Measurements from ENCODE around the gene ANKMY2. TPM values are rescaled to one million over a fixed set of nuclear protein-coding genes. Genes with fewer than 3 reads are reported as not detected.
"Not testable (repeated sequence)": the region's sequence is repeated elsewhere in the genome, so short reads cannot be mapped to it uniquely, and the experiment has no call there.

Gene ANKMY2
- total RNA-seq, 1 experiment from 2014 or later: 23.9 TPM

DNA sequence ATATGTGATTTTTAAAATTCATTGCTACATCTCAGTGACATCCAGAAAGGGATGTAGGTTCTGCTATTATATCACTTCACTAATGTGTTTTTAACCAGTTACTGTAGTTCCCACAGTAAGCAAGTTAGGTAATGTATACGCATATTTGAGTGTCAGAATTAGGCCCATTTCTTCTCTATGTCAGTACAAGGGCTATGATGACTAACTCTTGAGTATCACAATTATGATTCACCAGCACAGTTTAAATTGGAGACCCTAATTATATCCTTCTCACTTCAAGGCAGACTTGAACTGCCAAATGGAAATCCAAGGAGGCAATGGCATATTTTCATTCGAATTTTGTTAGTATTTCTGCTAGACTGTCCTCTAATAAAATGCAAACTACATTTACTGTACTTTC, 24.0 kb upstream of the ANKMY2 start:
- Histone ChIP-seq H3K9me3 (replicated peaks) (no peaks in the 10 kb centered on the region), H3K4me3 (no peak overlapping the region), H3K4me1 (replicated peaks) (peaks cover 11% of the 10 kb centered on the region), H3K27ac (no peak overlapping the region), H3K36me3 (peaks cover 25% of the 10 kb centered on the region), H3K27me3 (replicated peaks) (no peaks in the 10 kb centered on the region)
- DNase-seq (ENCODE audit: low read depth in 1 of 2, low spot score in 2 of 2): no peak

- H3K36me3 ChIP-seq: peaks cover 21% of the 10 kb centered on the region
- no peaks in the 10 kb centered on the region for H3K27me3 ChIP-seq (replicated peaks)
- peaks cover 11% of the 10 kb centered on the region for H3K4me1 ChIP-seq (replicated peaks)
- H3K27ac ChIP-seq: no peak overlapping the region
- H3K4me3 ChIP-seq: no peak overlapping the region
- DNase-seq (ENCODE audit: low read depth in 1 of 2, low spot score in 2 of 2): no peak
- no peaks in the 10 kb centered on the region for H3K9me3 ChIP-seq (replicated peaks)
These were observed 23.4 kb upstream of the ANKMY2 start for GRCh38 chr7:16668978-16669377.

DNA sequence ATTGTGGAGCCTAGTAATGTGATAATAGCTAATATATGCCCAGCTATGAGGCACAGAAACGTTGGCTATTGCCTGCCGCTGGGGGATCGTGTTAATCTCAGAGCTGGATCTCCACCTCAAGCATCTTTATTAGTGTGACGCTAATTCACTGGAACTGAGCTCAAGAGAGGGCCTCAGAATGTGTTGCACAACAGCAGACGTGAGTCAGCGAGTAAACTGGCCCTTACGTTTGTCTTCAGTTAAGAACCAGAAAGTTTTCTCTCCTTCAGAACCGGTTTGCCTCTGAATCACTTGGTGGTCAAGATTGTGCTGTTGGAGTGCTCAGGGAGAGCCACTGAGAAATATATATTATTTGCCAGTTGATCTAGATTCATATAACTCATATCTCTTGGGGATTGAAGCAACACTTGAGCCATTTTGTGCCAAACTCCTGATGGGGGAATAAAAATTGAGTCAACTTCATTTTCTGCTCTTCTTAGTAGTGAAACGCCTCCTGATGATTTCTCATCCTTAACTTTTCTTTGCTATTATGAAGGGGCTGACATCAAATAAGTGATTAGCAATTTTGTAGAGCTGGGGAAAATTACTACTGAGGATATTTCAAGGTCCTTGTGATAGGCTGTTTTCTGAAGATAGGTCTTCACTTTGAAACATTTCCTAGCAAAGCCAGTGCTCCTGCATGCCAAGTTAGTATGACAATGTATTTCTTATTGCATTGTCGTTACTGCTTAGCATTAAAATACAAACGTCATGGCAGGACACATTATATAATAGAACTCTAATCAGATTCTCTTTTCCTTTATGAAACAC, 22.7 kb upstream of the ANKMY2 start:
- Histone ChIP-seq H3K9me3 (replicated peaks) (no peaks in the 10 kb centered on the region), H3K36me3 (peaks cover 21% of the 10 kb centered on the region), H3K27ac (peak overlapping the region; percentile 34), H3K27me3 (replicated peaks) (no peaks in the 10 kb centered on the region), H3K4me3 (no peak overlapping the region), H3K4me1 (replicated peaks) (peaks cover 11% of the 10 kb centered on the region)
- peak; percentile 69 to 74 for DNase-seq (ENCODE audit: low read depth in 1 of 2, low spot score in 2 of 2)

DNA sequence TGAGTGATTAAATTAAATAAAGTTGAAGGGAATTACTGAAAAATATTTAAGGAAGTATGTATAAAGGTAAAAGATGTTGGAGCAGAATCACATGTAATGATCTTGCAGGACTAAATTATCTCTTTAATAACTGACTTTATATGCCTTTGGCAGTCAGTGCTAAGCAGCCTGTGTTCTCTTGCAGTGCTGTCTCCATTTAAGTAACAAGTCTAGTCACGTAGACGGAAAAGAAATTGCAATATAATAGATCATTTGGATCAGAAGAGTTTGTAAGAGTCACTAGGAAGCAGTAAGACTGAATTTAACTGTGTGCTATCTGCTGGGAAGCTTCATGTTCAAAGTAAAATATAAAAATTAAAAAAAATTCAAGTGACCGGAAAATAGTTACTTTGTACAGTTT, 21.8 kb upstream of the ANKMY2 start:
- Histone ChIP-seq H3K4me3 (no peak overlapping the region), H3K27ac (peak overlapping the region; percentile 34; the same call in 1 of the 2 replicates), H3K4me1 (replicated peaks) (peaks cover 13% of the 10 kb centered on the region), H3K27me3 (replicated peaks) (no peaks in the 10 kb centered on the region), H3K36me3 (peaks cover 21% of the 10 kb centered on the region), H3K9me3 (replicated peaks) (no peaks in the 10 kb centered on the region)
- no peak for DNase-seq (ENCODE audit: low read depth in 1 of 2, low spot score in 2 of 2)

GRCh38 chr7:16661924-16662323, 16.4 kb upstream of the ANKMY2 start:
- H3K27me3 ChIP-seq (replicated peaks): no peaks in the 10 kb centered on the region
- H3K4me3 ChIP-seq: no peak overlapping the region
- H3K9me3 ChIP-seq (replicated peaks): no peaks in the 10 kb centered on the region
- H3K36me3 ChIP-seq: peaks cover 5% of the 10 kb centered on the region
- DNase-seq (ENCODE audit: low read depth in 1 of 2, low spot score in 2 of 2): no peak
- H3K4me1 ChIP-seq (replicated peaks): peaks cover 27% of the 10 kb centered on the region
- no peak overlapping the region for H3K27ac ChIP-seq

GRCh38 chr7:16660702-16661464, 15.3 kb upstream of the ANKMY2 start:
- Histone ChIP-seq H3K27ac (no peak overlapping the region), H3K4me1 (replicated peaks) (peaks cover 27% of the 10 kb centered on the region), H3K27me3 (replicated peaks) (no peaks in the 10 kb centered on the region), H3K9me3 (replicated peaks) (no peaks in the 10 kb centered on the region), H3K36me3 (no peaks in the 10 kb centered on the region; the same call in 1 of the 2 replicates), H3K4me3 (no peak overlapping the region)
- peak in 1 of 2 experiments; percentile 31 for DNase-seq (ENCODE audit: low read depth in 1 of 2, low spot score in 2 of 2)

DNA sequence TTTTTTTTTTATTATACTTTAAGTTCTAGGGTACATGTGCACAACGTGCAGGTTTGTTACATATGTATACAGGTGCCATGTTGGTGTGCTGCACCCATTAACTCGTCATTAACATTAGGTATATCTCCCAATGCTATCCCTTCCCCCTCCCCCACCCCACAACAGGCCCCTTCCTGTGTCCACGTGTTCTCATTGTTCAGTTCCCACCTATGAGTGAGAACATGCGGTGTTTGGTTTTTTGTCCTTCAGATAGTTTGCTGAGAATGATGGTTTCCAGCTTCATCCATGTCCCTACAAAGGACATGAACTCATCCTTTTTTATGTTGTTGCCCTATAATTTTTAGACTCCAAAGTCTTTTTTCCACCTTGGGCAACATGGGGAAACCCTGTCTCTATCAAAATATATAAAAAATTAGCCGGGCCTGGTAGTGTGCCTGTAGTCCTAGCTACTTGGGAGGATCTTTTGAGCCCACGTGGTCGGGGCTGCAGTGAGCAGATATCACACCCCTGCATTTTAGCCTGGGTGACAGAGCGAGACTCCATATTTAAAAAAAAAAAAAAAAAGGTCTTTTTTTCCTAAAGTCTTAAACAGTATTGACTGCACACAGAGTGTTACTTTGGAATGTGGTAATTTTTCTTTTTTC, 14.4 kb upstream of the ANKMY2 start:
- H3K4me3 ChIP-seq; DNase-seq (ENCODE audit: low read depth in 1 of 2, low spot score in 2 of 2); H3K27me3 ChIP-seq (replicated peaks); H3K27ac ChIP-seq; H3K9me3 ChIP-seq (replicated peaks); H3K36me3 ChIP-seq: not testable (repeated sequence)
- peaks cover 27% of the 10 kb centered on the region for H3K4me1 ChIP-seq (replicated peaks)

DNA sequence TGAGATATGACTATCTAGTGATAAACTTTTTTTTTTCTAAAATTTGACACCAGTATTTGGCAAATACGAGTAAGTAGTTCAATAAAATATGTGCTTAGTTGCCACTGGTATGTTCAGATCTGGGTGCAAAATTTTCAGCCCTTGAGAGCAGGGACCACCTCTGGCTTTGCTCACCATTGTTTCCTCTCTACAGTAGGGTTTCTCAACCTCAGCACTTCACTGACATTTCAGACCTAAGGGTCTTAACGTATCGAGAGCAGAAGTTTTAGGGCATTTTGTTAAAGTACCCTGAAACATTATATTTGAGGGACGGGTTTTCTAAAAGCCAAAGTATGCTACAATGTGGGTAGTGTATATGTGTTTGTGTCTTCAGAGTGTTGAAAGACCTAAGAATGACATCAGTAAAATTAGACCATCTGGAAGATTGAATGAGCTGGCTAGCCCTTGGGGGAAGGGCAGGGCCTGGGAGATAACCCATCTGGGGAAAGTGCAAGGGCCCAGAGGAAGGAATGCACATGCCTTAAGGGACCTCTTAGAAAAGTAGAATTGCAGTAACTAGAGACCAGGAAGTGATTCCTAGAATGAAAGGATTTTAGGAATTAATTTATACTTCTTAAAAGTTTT, 12.2 kb upstream of the ANKMY2 start:
- Histone ChIP-seq H3K9me3 (replicated peaks) (no peaks in the 10 kb centered on the region), H3K4me3 (no peak overlapping the region), H3K27me3 (replicated peaks) (no peaks in the 10 kb centered on the region), H3K36me3 (no peaks in the 10 kb centered on the region; the same call in 1 of the 2 replicates), H3K27ac (no peak overlapping the region), H3K4me1 (replicated peaks) (peaks cover 27% of the 10 kb centered on the region)
- peak; percentile 29 to 54 for DNase-seq (ENCODE audit: low read depth in 1 of 2, low spot score in 2 of 2)

GRCh38 chr7:16656141-16656540, 10.6 kb upstream of the ANKMY2 start:
- H3K4me3 ChIP-seq: no peak overlapping the region

DNA sequence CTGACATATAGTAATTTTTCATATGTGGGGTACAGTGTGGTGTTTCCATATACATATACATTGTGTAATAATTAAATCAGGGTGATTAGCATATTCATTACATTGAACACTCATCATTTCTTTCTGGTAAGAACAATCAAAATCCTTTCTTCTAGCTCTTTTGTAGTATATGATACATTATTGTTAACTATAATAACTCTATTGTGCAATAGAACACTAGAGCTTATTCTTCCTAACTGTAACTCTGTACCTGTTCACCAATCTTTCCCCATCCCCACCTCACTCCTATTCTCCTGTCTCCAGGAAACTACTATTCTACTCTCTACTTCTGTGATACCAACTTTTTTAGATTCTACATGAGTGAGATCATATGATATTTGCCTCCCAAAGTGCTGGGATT, 9.8 kb upstream of the ANKMY2 start:
- no peak overlapping the region for H3K4me3 ChIP-seq
- H3K27ac ChIP-seq: no peak overlapping the region
- H3K9me3 ChIP-seq (replicated peaks): no peaks in the 10 kb centered on the region
- H3K36me3 ChIP-seq: no peaks in the 10 kb centered on the region
- DNase-seq (ENCODE audit: low read depth in 1 of 2, low spot score in 2 of 2): no peak
- no peaks in the 10 kb centered on the region for H3K27me3 ChIP-seq (replicated peaks)
- peaks cover 6% of the 10 kb centered on the region for H3K4me1 ChIP-seq (replicated peaks)

More at GRCh38 chr7:16656141-16656540, 10.6 kb upstream of the ANKMY2 start:
- H3K27me3 ChIP-seq (replicated peaks): no peaks in the 10 kb centered on the region
- no peak overlapping the region for H3K27ac ChIP-seq
- no peaks in the 10 kb centered on the region for H3K9me3 ChIP-seq (replicated peaks)
- no peak for DNase-seq (ENCODE audit: low read depth in 1 of 2, low spot score in 2 of 2)
- H3K4me1 ChIP-seq (replicated peaks): peaks cover 13% of the 10 kb centered on the region
- no peaks in the 10 kb centered on the region for H3K36me3 ChIP-seq

DNA sequence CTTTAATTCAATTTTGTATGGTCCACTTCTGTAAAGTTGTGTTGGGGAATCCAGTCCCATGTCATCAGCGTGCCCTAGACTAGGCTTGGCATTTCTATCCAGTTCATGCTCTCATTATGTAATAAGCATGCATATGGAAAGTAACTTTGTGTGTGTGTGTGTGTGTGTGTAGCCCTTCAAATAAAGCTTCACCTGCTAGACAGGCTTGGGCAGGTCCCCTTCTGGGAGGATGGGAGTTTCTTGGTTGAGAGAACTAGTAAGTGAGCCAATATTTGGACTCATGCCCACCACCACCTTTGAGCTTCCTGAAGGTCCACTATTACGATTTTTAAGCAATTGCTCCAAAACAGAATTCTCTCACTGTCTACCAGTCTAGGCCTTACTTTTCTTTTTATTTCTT, 7.3 kb upstream of the ANKMY2 start:
- H3K9me3 ChIP-seq (replicated peaks): no peaks in the 10 kb centered on the region
- no peak overlapping the region for H3K4me3 ChIP-seq
- no peak for DNase-seq (ENCODE audit: low read depth in 1 of 2, low spot score in 2 of 2)
- H3K36me3 ChIP-seq: no peaks in the 10 kb centered on the region
- H3K27me3 ChIP-seq (replicated peaks): no peaks in the 10 kb centered on the region
- no peak overlapping the region for H3K27ac ChIP-seq
- peaks cover 5% of the 10 kb centered on the region for H3K4me1 ChIP-seq (replicated peaks)

GRCh38 chr7:16652240-16652583, 6.7 kb upstream of the ANKMY2 start:
- peaks cover 6% of the 10 kb centered on the region for H3K4me1 ChIP-seq (replicated peaks)
- no peak for DNase-seq (ENCODE audit: low read depth in 1 of 2, low spot score in 2 of 2)

DNA sequence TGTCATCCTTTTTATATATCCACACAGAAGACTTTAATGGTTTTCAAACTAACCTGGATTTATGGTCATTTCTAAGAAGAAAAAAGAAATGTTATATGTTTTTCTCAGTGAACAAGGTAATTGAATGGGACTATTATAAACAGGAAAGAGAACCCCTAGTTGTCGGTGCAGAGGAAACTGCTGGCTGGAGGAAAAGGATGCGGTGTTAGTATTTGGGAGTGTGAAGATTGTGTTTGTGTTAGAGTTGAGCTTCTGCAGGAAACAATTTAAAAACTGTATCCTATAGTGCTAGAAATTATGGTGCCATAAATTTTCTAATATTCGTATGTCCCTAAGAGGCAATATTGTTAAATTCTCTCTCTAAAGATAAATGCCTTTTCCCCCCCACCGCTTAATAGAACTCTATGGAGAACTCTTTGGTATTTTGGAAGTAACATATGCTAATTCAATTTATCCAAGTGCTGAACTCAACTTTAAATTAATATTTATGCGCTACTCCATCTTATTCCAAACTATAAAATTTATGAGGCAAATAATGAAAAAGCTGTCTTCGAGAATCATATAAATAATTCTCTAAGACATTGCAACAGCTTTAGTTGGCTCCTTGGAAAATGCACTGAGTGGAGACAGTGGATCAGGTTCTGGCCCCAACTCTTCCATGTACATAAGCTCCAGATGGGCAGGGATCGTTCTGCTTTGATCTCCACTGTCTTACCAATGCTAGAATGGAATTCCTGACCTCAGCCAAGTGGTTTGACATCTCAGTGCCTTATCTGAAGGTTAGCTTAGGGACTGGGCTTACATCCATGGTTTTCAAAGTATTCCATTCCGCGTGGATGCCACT, 6.1 kb upstream of the ANKMY2 start:
- Histone ChIP-seq H3K4me1 (replicated peaks) (peaks cover 10% of the 10 kb centered on the region), H3K36me3 (no peaks in the 10 kb centered on the region), H3K9me3 (replicated peaks) (no peaks in the 10 kb centered on the region), H3K27me3 (replicated peaks) (no peaks in the 10 kb centered on the region), H3K27ac (no peak overlapping the region), H3K4me3 (no peak overlapping the region)
- DNase-seq (ENCODE audit: low read depth in 1 of 2, low spot score in 2 of 2): no peak

More at GRCh38 chr7:16652240-16652583, 6.7 kb upstream of the ANKMY2 start:
- H3K36me3 ChIP-seq: no peaks in the 10 kb centered on the region
- no peaks in the 10 kb centered on the region for H3K27me3 ChIP-seq (replicated peaks)
- no peak overlapping the region for H3K27ac ChIP-seq
- H3K4me3 ChIP-seq: no peak overlapping the region
- no peaks in the 10 kb centered on the region for H3K9me3 ChIP-seq (replicated peaks)

Data from SJSA1 (cell line).